Dedifferentiated amniotic fluid mesenchymal stem cell (primary cell): ENCODE measurements around the gene PALD1.

ENCODE experiments used
- DNase-seq: peaks from one replicate; pipeline ENCODE4 v3.0.0-alpha.2; 2016; ENCODE audit errors: extremely low spot score

Gene PALD1

DNA sequence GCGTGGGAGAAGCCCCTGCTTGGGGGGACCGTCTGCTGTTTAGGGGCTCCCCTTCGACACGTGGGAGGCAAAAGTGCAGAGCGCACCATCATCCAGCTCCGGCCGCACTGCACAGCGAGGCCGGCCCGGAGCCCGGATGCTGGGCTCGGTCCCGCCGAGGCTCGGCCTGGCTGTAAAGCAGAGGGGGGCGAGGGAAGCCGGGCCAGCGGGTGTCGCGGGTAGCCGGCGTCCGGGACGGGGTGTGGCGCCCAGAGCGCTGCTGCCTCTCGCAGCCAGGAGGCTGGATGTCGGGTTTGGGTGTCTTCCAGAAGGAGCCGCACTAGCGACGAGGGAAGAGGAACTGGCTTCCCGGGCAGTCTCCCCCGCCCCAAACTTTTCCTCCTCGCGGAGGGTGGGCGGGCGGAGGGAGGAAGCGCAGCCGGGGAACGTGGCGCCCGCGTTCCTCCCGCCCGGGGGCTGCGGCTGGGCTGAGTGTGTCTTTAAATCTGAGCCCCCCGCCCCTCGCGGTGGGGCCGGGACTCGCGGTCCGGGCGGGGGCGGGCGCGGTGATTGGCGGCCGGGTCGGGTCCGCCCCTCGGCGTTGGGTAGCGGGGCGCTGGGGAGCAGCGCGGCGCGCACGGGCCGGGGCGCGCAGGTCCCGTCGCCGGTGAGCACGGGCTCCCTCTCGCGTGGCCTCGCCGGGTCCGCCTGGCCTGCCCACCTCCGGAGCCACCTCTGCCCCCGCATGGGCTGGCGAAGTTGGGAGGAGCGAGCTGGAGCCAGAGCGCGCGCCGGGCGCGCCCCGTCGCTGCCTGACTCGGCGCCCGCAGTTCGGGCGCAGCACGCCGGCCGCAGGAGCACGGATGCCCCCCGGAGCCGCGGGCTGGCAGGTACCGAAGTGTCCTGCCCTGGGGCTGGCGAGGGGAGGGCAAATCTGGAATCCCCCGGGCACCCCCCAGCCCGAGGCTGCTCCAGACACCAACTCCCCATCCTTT lies at the start of gene PALD1:
Gene PALD1 (plus strand): TSS at position 577 of the 974 bp plus-strand sequence. CDS start 47,185 bp downstream, outside the sequence.
- peak; percentile 18 for DNase-seq

GRCh38 chr10:70430493-70431445 lies 47.8 kb upstream of the PALD1 start:
- no peak for DNase-seq

DNA sequence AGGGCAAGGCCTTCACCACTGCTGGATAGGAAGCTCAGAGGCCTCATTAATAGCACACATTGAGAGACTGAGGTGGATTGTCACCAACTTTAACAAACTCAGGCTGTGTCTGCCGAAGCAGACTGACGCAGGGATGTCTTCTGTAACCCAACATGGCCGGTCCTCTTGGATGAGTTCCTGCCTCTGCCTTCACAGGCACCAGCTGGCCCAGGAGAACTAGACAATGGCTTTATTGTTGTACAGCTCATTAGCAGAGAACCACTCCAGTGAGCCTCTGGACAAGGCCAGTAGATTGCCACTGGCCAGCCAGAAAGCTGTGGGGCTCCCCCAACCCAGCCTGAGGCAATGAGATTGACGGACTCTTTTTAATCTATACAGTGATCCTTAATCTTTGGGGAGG lies 46.5 kb upstream of the PALD1 start:
- no peak for DNase-seq

- DNase-seq = no peak
These were observed 45.9 kb upstream of the PALD1 start for GRCh38 chr10:70432561-70433263.

DNA sequence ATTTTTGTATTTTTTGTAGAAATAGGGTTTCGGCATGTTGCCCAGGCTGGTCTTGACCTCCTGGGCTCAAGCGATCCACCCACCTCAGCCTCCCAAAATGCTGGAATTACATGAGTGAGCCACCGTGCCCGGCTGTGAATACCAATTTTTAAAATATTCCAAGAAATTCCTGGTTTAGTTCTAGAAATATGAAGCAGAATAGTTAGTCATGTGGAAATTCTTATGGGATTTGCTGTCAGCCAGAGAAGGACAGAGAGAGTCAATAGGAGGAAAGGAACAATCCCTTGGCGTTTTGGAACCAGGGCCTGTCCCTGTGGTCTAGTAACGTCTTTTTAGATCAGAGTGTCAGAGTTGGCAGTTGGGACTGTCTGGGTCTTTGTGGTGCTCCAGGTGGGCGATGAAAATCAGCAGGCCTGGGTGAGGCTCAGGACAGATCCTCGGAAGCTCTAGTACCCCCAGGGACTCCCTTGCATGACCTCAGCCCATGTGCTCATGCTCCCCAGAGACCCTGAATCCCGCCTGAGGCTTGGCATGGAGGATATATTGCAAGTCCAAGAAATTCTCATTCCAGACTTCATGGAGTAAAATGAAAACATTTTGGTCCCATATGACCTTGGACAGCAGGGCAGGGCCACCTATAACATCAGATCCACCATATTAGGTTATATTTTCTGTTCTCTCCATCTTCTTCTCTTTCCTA lies 44.8 kb upstream of the PALD1 start:
- DNase-seq = no peak

DNA sequence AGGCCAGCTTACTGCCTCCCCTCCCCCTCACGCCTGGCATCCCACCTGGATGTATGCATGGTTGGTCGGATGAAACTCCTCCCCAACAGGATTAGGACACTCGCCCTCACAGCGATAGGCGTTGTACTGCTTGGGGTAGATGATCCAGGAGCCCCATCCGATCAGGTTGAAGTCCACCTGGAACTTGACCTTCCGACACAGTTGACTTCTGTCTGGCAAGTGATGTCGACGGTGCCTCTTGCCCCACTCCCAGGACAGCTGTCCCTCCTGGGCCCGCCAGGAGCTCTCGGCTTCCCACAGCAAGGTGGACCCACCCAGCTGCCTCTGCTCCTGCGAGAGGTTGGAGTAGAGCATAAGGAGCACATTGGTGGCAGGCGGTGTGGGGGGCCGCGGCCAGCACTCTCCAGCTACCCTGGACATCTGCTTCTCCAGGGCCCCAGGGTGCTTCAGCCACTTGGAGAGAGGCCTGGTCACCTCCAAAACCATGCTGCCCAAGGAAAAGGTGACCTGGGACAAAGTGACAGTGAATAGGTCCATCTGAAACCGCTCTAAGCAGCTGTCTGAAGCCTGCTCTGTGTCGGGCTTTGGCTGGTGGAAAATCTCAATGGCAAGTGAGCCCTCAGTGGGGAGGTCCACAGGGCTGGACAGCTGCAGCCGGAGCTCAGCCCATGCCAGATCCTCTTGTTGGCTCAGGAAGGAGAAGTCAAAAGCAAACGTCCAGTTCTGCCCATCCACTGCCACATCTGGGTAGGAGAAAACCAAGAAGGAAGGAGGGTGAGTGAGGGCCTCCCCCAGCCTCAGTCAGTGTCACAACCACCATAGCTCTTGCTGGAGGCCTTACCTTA lies 43.1 kb upstream of the PALD1 start:
- DNase-seq = no peak

- no peak for DNase-seq
These were observed 40.8 kb upstream of the PALD1 start for GRCh38 chr10:70437721-70438120.

DNA sequence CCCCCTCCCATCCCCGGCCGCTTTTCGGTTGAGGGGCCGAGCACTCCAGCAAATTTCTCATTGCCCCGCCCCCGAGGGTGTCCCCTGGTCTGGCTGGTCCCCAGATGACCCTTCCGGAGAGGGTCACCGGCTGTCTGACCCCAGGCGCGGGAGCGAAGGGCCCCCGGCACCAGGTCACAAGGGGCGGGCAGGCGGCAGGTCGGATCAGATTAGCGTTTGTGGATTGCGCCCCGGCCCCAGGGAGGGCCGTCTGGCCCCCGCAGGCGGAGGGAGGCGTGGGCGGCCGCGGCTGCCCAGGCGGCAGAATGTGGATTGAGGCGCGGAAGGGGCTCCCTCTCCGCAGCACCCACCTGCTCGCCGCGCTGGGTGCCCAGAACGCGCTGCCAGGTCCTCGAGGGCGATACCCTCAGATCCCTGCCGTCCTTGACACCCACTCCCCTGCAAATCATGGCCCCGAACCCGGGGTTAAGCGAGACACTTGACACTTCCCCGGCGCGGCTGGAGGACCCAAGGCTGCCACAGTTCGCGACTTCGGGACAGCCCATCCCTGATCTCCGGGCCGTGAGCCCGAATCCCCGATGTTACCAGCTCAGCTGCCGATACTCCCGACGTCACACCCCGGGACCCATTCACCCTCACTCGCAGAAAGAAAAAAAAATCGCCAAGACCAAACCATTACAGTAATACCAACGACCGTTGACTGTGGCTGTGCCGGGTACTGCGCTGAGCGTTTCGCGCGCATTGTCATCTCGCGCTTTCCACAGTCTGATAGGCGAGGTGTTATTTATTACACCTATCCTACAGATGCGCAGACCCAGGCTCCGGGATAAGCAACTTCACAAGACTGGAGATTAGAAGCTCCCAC lies 38.0 kb upstream of the PALD1 start:
- DNase-seq = no peak

GRCh38 chr10:70441161-70441894 lies 37.2 kb upstream of the PALD1 start, which contains the start of gene NODAL:
Gene NODAL, minus strand, starts transcription at chr10:70441681. Its CDS starts 14 bp downstream, at chr10:70441667.
- DNase-seq = no peak

DNA sequence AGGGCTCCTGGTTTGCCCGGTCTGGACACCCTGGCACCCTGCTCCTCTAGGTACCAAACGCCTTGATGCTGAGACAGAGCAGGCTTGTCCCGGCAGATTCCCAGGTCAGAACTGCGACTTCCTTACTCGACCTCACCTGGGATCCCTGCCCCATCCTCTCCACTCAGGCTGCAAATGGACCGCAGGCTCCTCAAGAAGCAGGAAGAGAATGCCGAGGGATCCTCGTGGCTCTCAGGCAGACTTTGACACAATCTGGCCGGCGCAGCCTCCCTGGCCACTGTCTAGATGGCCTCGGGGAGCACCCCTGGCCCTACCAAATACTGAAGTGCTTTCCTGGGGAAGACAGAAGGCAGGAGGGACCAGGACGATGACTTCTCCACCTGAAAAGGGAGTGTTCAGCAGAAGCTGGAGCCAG lies 36.7 kb upstream of the PALD1 start:
- no peak for DNase-seq

GRCh38 chr10:70442332-70442988 lies 36.1 kb upstream of the PALD1 start:
- DNase-seq = no peak

- no peak for DNase-seq
These were observed 33.8 kb upstream of the PALD1 start for GRCh38 chr10:70444744-70445143.

DNA sequence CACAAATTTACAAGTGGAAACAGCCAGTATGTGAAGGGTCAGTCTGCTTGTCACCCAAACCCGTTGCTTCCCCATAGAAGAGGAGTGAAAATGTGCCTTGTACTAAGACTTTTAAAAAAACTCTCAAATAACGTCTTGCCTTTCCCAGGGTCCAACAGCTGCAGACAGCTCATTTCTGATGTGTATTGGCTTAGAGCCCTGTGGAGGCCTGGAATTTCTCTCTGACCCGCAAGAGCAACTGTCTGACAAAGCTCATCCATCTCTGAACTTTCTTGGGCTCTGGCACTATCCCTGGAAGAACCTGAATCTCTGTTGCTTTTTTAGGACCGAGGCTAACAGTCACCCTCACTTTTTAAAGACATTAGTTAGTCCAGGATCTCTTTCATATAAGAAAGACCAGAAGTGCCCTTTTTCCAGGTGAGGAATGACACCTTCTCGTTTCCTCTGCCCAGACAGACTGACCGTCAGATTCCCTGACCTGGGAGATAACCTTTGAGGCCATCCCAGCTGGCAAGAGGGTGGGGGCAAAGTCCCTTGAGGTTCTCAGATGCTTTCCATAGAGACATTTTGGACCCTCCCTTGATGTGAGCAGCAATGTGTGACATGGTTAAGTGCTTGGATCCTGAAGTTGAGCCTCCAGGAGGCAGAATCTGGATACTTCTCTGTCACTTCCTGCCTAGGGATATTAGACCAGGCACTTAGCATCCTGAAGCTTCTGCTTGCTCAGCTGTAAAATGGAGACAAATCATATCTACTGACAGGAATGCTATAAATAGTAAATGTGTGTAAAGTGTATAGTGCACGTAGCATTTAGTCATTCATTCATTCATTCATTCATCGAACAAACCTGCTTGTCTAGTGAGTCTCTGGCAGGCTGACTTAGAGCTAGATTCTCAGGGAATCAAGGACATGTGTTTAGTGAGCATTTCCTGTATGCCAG lies 32.6 kb upstream of the PALD1 start:
- no peak for DNase-seq

DNA sequence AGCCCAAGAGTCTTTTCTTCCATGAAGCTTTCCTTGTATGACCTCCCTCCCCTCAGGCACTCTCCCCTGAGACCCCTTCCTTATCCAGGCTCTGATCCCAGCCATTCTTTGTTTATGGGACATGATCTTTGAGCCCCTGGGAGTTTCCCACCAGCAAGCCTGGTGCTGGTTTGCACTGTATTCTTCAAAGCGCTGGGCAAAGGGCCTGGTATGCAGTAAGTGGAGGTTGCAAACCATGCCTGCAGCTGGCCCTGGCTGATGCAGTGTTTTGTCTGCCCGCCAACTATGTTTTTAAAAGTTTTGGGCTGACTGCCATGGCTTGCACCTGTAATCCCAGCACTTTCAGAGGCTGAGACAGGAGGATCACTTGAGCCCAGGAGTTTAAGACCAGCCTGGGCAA lies 30.3 kb upstream of the PALD1 start:
- no peak for DNase-seq

DNA sequence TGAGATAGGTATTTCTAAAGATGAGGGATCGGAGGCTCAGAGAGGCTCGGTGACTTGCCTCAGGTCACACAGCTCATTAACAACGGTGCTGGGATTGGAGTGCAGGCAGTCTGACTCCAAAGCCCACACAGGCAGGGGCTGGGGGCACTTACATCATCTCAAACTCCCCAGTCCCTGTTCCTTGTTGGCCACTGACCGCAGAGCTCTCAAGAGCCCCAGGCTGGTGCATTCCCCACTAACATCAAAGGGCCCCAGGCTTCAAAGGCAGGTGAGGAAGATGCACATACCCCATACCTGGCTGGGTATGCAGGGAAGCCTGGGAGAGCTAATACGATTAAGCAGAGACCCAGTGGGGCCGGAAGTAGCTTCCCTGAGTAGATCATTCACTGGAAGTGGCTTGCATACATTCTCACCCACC lies 23.3 kb upstream of the PALD1 start:
- no peak for DNase-seq

- no peak for DNase-seq
These were observed 22.4 kb upstream of the PALD1 start for GRCh38 chr10:70456164-70456563.
